HG03097 (cell line): Measurements from ENCODE around the gene NBPF20.
"Not testable (repeated sequence)": the region's sequence is repeated elsewhere in the genome, so short reads cannot be mapped to it uniquely, and the experiment has no call there.

Experiments
- ATAC-seq: cut with Tn5 transposase; IDR thresholded peaks from one replicate; pipeline ENCODE4 v1.9.1; 2021; ENCODE audit not compliant: unreplicated experiment, low FRiP score

Gene NBPF20

GRCh38 chr1:145429329-145429728 lies 3.9 kb upstream of the NBPF20 start:
- ATAC-seq: not testable (repeated sequence)

GRCh38 chr1:145424612-145425435 lies 579 bp downstream of the NBPF20 start:
- ATAC-seq: peak; percentile 77

GRCh38 chr1:145415149-145415548 lies 10.3 kb downstream of the NBPF20 start:
- ATAC-seq: not testable (repeated sequence)

GRCh38 chr1:145407266-145407665 lies 18.1 kb downstream of the NBPF20 start:
- ATAC-seq: not testable (repeated sequence)

GRCh38 chr1:145404949-145405348 lies 20.5 kb downstream of the NBPF20 start:
- not testable (repeated sequence) for ATAC-seq

GRCh38 chr1:145400701-145401100 lies 24.7 kb downstream of the NBPF20 start:
- ATAC-seq: not testable (repeated sequence)
